SH-SY5Y (cell line): ENCODE measurements around the gene HP1BP3.

ENCODE experiments used
- GATA2 ChIP-seq: IDR thresholded peaks from 2 replicates; pipeline ENCODE4 v1.6.1; 2011; ENCODE audit warnings: mild to moderate bottlenecking, low read depth, low read length
- GATA3 ChIP-seq: IDR thresholded peaks from 2 replicates; pipeline ENCODE4 v1.6.1; 2011; ENCODE audit warnings: low read depth, mild to moderate bottlenecking, low read length, moderate library complexity

DNA sequence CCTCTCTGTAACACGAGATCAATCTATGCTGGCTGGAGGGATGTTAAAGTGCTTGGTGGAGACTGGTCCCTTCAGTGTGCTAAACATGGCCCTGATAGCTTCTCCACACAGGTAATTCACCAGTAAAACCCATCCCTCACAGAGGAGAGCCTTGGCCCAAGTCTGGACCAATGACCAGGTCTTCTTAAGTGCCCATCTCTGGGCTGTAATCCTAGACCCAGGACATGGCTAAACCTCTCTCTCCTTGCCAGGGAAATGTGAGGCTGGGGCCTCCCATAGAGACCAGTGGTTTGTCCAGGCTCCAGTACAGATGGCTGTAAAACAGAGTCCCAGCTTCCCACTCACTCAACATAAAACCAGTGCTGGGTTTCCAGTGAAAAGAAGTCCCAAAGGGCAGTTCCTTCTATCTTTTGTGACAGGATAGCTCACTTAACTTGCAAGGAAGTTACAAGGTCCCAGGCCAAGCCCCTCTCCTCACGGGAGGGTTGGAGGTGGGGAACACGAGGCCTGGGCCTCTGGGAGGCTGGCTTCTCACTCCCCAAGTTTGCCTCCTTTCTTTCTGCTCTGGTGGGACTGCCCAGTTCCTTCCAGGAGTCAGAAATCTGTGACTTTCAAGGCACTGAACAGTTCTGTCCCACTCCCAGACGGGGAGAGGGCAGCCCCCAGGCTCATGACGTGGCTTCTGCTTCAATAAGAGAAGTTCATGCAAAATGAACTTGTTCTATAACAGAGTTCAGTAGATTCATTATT is 67.1 kb downstream of the HP1BP3 start:
- TF ChIP-seq GATA2, result no peak
- no peak for TF ChIP-seq GATA3
